ENCODE measurements around the gene B3GAT2. TPM values are rescaled to one million over a fixed set of nuclear protein-coding genes. Genes with fewer than 3 reads are reported as not detected.

Gene B3GAT2
- polyA plus RNA-seq, 1 donor (not counting 4 experiments of a cell fraction or from before 2014, with no cell fraction given): 0.01 TPM

DNA sequence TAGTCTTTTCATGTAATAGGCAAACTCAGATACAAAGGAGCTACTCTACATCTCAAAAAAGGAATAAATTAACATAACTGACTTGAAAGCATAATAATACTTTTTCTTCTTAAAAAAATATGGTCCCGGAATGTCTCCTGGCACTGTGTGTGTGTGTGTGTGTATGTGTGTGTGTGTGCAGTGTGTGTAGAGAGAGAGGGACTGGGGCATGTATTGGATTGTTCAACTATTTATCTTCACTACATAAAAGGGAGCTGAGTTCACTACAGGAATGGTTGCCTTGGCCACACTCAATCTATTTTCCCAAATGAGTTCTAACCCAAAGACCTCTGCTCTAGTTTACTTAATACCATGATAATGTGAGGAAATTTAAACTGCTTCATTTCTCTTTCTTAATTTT lies 51.1 kb downstream of the B3GAT2 start:
- FAIRE-seq (no peak), DNase-seq (ENCODE audit: low read depth, low spot score) (no peak)
- Histone ChIP-seq H2AFZ (ENCODE audit: control insufficient read depth, low read length) (no peak overlapping the region), H3K36me3 (ENCODE audit: control insufficient read depth in 2 of 2, extremely low read depth in 1 of 2, insufficient read depth in 2 of 2, low read length in 2 of 2) (no peaks in the 10 kb centered on the region), H3K9ac (ENCODE audit: control insufficient read depth, extremely low read depth, insufficient read depth, low read length) (no peak overlapping the region), H3K4me2 (ENCODE audit: control insufficient read depth, extremely low read depth, insufficient read depth, low read depth, low read length) (no peak overlapping the region), H3K79me2 (ENCODE audit: control insufficient read depth, insufficient read depth, low read length) (no peaks in the 10 kb centered on the region), H3K4me3 (ENCODE audit: control insufficient read depth in 2 of 3, extremely low read depth in 1 of 3, insufficient read depth in 2 of 3, low read depth in 1 of 3, low read length in 3 of 3) (no peak overlapping the region), H3K9me3 (ENCODE audit: control insufficient read depth, low read depth, low read length) (no peaks in the 10 kb centered on the region), H3K9me1 (ENCODE audit: control insufficient read depth, extremely low read depth, insufficient read depth, low read length) (no peaks in the 10 kb centered on the region), H3K27me3 (ENCODE audit: control insufficient read depth, extremely low read depth, insufficient read depth, low read length) (no peaks in the 10 kb centered on the region), H3K27ac (ENCODE audit: control insufficient read depth, insufficient read depth, low read length) (no peak overlapping the region), H3K4me1 (ENCODE audit: control insufficient read depth, extremely low read depth, insufficient read depth, low read length) (no peaks in the 10 kb centered on the region), H4K20me1 (ENCODE audit: control insufficient read depth, extremely low read depth, insufficient read depth, low read length) (no peaks in the 10 kb centered on the region)
- no peak for TF ChIP-seq CTCF (optimal IDR thresholded peaks at IDR 0.05 in 1 of 3, IDR thresholded peaks at IDR 0.05 in 1 of 3, conservative IDR thresholded peaks at IDR 0.05 in 1 of 3; ENCODE audit: extremely low read depth in 1 of 3, insufficient read depth in 2 of 3, low read length in 3 of 3)
- TF ChIP-seq EZH2 (IDR thresholded peaks at IDR 0.05; ENCODE audit: low read length): no peak
- dilution Hi-C loops (cut with MboI; ENCODE audit: extremely low pct_ligation_motif_present, low sequenced_read_pairs): no loop called here

- no peak overlapping the region for H3K9ac ChIP-seq (ENCODE audit: control insufficient read depth, extremely low read depth, insufficient read depth, low read length)
Measured at GRCh38 chr6:70903665-70904452, 53.0 kb downstream of the B3GAT2 start.

More at GRCh38 chr6:70903665-70904452, 53.0 kb downstream of the B3GAT2 start:
- Histone ChIP-seq H2AFZ (ENCODE audit: control insufficient read depth, low read length) (no peak overlapping the region), H3K9me1 (ENCODE audit: control insufficient read depth, extremely low read depth, insufficient read depth, low read length) (no peaks in the 10 kb centered on the region), H4K20me1 (ENCODE audit: control insufficient read depth, extremely low read depth, insufficient read depth, low read length) (no peaks in the 10 kb centered on the region), H3K4me3 (ENCODE audit: control insufficient read depth in 2 of 3, extremely low read depth in 1 of 3, insufficient read depth in 2 of 3, low read depth in 1 of 3, low read length in 3 of 3) (no peak overlapping the region), H3K36me3 (ENCODE audit: control insufficient read depth in 2 of 2, extremely low read depth in 1 of 2, insufficient read depth in 2 of 2, low read length in 2 of 2) (no peaks in the 10 kb centered on the region), H3K27ac (ENCODE audit: control insufficient read depth, insufficient read depth, low read length) (no peak overlapping the region), H3K4me1 (ENCODE audit: control insufficient read depth, extremely low read depth, insufficient read depth, low read length) (no peaks in the 10 kb centered on the region), H3K27me3 (ENCODE audit: control insufficient read depth, extremely low read depth, insufficient read depth, low read length) (no peaks in the 10 kb centered on the region), H3K9me3 (ENCODE audit: control insufficient read depth, low read depth, low read length) (no peaks in the 10 kb centered on the region), H3K4me2 (ENCODE audit: control insufficient read depth, extremely low read depth, insufficient read depth, low read depth, low read length) (no peak overlapping the region), H3K79me2 (ENCODE audit: control insufficient read depth, insufficient read depth, low read length) (no peaks in the 10 kb centered on the region)
- DNase-seq (ENCODE audit: low read depth, low spot score) (no peak), FAIRE-seq (no peak)
- dilution Hi-C loops (cut with MboI; ENCODE audit: extremely low pct_ligation_motif_present, low sequenced_read_pairs): no loop called here
- TF ChIP-seq EZH2 (IDR thresholded peaks at IDR 0.05; ENCODE audit: low read length) (no peak), CTCF (optimal IDR thresholded peaks at IDR 0.05 in 1 of 3, IDR thresholded peaks at IDR 0.05 in 1 of 3, conservative IDR thresholded peaks at IDR 0.05 in 1 of 3; ENCODE audit: extremely low read depth in 1 of 3, insufficient read depth in 2 of 3, low read length in 3 of 3) (no peak)
